Liver (tissue), 9 donors: ENCODE measurements around the gene ANKRD36B. TPM values are rescaled to one million over a fixed set of nuclear protein-coding genes. Genes with fewer than 3 reads are reported as not detected.
"Not testable (repeated sequence)": the region's sequence is repeated elsewhere in the genome, so short reads cannot be mapped to it uniquely, and the experiment has no call there.

ENCODE experiments used
- DNase-seq: peaks from one replicate; pipeline ENCODE4 v3.0.0-alpha.2; 2017; ENCODE audit warnings: low spot score
- H3K27ac ChIP-seq, 2 donors: one replicate each; pipeline ENCODE4 v1.7.0; 2013; ENCODE audit warnings: inconsistent platforms in 2 of 2, low read length in 2 of 2, control low read depth in 1 of 2, low read depth in 1 of 2, mild to moderate bottlenecking in 1 of 2
- H3K27me3 ChIP-seq, 4 donors: one replicate each; pipeline versions ENCODE4 v1.6.1 to v1.7.0; 2013; ENCODE audit warnings: low read length in 3 of 4, inconsistent platforms in 1 of 4, mild to moderate bottlenecking in 1 of 4, moderate library complexity in 1 of 4; ENCODE audit not compliant: control insufficient read depth in 4 of 4, insufficient read depth in 4 of 4
- H3K36me3 ChIP-seq, 4 donors: one replicate each; pipeline versions ENCODE4 v1.6.1 to v1.7.0; 2013; ENCODE audit warnings: low read length in 3 of 4, mild to moderate bottlenecking in 3 of 4, low read depth in 1 of 4, moderate library complexity in 1 of 4; ENCODE audit not compliant: control insufficient read depth in 4 of 4, insufficient read depth in 3 of 4
- H3K4me1 ChIP-seq, 4 donors: one replicate each; pipeline versions ENCODE4 v1.6.1 to v1.7.0; 2013; ENCODE audit warnings: low read length in 3 of 4, mild to moderate bottlenecking in 3 of 4, moderate library complexity in 1 of 4; ENCODE audit not compliant: control insufficient read depth in 4 of 4, insufficient read depth in 4 of 4
- H3K4me3 ChIP-seq, 3 donors: one replicate each; pipeline versions ENCODE4 v1.6.1 to v1.7.0; 2013; ENCODE audit warnings: low read length in 3 of 3, control low read depth in 1 of 3, low read depth in 1 of 3, mild to moderate bottlenecking in 1 of 3
- H3K9ac ChIP-seq, 2 donors: one replicate each; pipeline ENCODE4 v1.7.0; 2013; ENCODE audit warnings: low read length in 2 of 2, mild to moderate bottlenecking in 2 of 2, moderate library complexity in 2 of 2, control low read depth in 1 of 2, low read depth in 1 of 2
- H3K9me3 ChIP-seq, 4 donors: one replicate each; pipeline versions ENCODE4 v1.6.1 to v1.7.0; 2013; ENCODE audit warnings: low read length in 3 of 4; ENCODE audit not compliant: control insufficient read depth in 4 of 4
- WGBS: extraction: QIAGEN DNeasy Blood & Tissue Kit; methylation state at CpG from one replicate; pipeline ENCODE4 v1.1.7; 2013; 5-methylcytosine and 5-hydroxymethylcytosine counted together
- polyA plus RNA-seq, 2 donors: library from polyadenylated mRNA; stranded (reverse) in 1 of 2; unstranded in 1 of 2; fragments of 200-250 nt in 1 of 2; fragments of >200 nt in 1 of 2; fragmentation: Nextera tagmentation in 1 of 2; extraction: Ambion mirVana in 1 of 2; gene quantifications; one replicate each; pipeline versions ENCODE4 v1.2.1 to v1.2.3, GENCODE V29; 2013 to 2015
- total RNA-seq, 2 donors: library from RNA; depleted of rRNA; stranded (reverse); fragments of >200 nt; gene quantifications; one replicate each; pipeline ENCODE4 v1.2.3, GENCODE V29; 2014
- donor health status: healthy.
- donor health status: healthy.
- donor health status: healthy.
- donor health status: healthy.
- donor health status: healthy.

ANKRD36B gene
- total and polyA plus RNA-seq, 4 donors = 0.58 to 9.2 (median 5.0) TPM

GRCh38 chr2:97522916-97523555 is 66.6 kb downstream of the ANKRD36B start:
- WGBS = no CpG with 5 or more reads among the region's 2 CpGs
- not testable (repeated sequence) for H3K9ac ChIP-seq, H3K9me3 ChIP-seq, H3K27ac ChIP-seq, H3K36me3 ChIP-seq, DNase-seq, H3K4me1 ChIP-seq, H3K4me3 ChIP-seq, H3K27me3 ChIP-seq

GRCh38 chr2:97495651-97496050 is 94.0 kb downstream of the ANKRD36B start:
- H3K9me3 ChIP-seq, H3K27me3 ChIP-seq, DNase-seq, H3K27ac ChIP-seq, H3K36me3 ChIP-seq, H3K4me3 ChIP-seq, H3K9ac ChIP-seq, H3K4me1 ChIP-seq: not testable (repeated sequence)
- WGBS = 99% methylated on average over 4 of the region's 4 CpGs

DNA sequence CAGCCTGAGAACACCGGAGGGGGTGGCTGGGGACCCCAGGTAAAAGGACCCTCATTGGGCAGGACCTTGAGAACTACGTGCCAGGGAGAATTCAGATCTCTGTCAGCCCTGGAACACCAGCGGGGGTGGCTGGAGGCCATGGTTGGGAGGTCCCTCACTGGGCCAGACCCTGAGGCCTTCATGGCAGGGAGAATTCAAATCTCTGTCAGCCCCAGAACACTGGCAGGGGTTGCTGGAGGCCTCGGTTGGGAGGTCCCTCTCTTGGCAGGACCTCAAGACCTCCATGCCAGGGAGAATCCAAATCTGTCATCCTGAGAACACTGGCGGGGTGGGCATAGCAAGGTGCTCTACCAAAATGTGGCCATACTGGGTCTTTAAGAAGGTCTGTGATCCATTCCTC is 99.5 kb downstream of the ANKRD36B start:
- H3K4me1 ChIP-seq, H3K9ac ChIP-seq, H3K27me3 ChIP-seq, H3K27ac ChIP-seq, H3K36me3 ChIP-seq, H3K9me3 ChIP-seq, H3K4me3 ChIP-seq: not testable (repeated sequence)
- peak; percentile 31 for DNase-seq
- WGBS = 98% methylated on average over 4 of the region's 5 CpGs

Other genes starting within 250 kb of the ANKRD36B start
- 100 to 1,000 TPM; 103 to 241 TPM for gene COX5B, start 56.2 kb upstream of the ANKRD36B start, total RNA-seq
- 100 to 1,000 TPM; 288 to 423 TPM for gene COX5B, start 56.2 kb upstream of the ANKRD36B start, polyA plus RNA-seq
- gene ACTR1B, start 74.2 kb upstream of the ANKRD36B start, total RNA-seq = 10 to 100 TPM; 24.4 to 33.2 TPM
- 10 to 100 TPM; 15.3 to 35.8 TPM for gene ACTR1B, start 74.2 kb upstream of the ANKRD36B start, polyA plus RNA-seq
- gene C2orf92, start 79.8 kb upstream of the ANKRD36B start, total RNA-seq = 1 to 10 TPM; 3.5 to 8.0 TPM
- 1 to 10 TPM in 1 of 2 donors, under 1 TPM in 1; 0.96 to 1.9 TPM for gene C2orf92, start 79.8 kb upstream of the ANKRD36B start, polyA plus RNA-seq
- 1 to 10 TPM; 1.4 to 4.9 TPM for gene ZAP70, start 123.7 kb upstream of the ANKRD36B start, total RNA-seq
- 1 to 10 TPM; 1.2 to 1.3 TPM for gene ZAP70, start 123.7 kb upstream of the ANKRD36B start, polyA plus RNA-seq